Astrocyte of the cerebellum (primary cell): ENCODE results near the gene INAFM2.

ENCODE experiments used
- DNase-seq: peaks from one replicate; pipeline ENCODE4 v3.0.0-alpha.2; 2011; ENCODE audit warnings: low read depth
- H3K4me3 ChIP-seq: 2 replicates; pipeline ENCODE4 v1.5.1; 2011; ENCODE audit warnings: mild to moderate bottlenecking, low read depth, low read length, moderate library complexity
- in situ Hi-C: cut with HindIII; loops from 2 replicates; pipeline ENCODE4 v1.10.0; 2017; ENCODE audit warnings: low sequenced_read_pairs
- TF ChIP-seq, protein P1 (sequence below): IDR thresholded peaks from 2 replicates; pipeline ENCODE4 v1.5.1; 2012; ENCODE audit warnings: low read length, low read depth, moderate library complexity, mild to moderate bottlenecking; ENCODE audit errors: missing control alignments

The INAFM2 gene

GRCh38 chr15:40303576-40303975 lies 19.9 kb upstream of the INAFM2 start:
- in situ Hi-C loops: no loop called here
- DNase-seq: no peak
- H3K4me3 ChIP-seq: no peak overlapping the region
- TF ChIP-seq, protein P1, sequence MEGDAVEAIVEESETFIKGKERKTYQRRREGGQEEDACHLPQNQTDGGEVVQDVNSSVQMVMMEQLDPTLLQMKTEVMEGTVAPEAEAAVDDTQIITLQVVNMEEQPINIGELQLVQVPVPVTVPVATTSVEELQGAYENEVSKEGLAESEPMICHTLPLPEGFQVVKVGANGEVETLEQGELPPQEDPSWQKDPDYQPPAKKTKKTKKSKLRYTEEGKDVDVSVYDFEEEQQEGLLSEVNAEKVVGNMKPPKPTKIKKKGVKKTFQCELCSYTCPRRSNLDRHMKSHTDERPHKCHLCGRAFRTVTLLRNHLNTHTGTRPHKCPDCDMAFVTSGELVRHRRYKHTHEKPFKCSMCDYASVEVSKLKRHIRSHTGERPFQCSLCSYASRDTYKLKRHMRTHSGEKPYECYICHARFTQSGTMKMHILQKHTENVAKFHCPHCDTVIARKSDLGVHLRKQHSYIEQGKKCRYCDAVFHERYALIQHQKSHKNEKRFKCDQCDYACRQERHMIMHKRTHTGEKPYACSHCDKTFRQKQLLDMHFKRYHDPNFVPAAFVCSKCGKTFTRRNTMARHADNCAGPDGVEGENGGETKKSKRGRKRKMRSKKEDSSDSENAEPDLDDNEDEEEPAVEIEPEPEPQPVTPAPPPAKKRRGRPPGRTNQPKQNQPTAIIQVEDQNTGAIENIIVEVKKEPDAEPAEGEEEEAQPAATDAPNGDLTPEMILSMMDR: no peak

- no peak for DNase-seq
- in situ Hi-C loops: no loop called here
- TF ChIP-seq, protein P1: no peak
- no peak overlapping the region for H3K4me3 ChIP-seq
Observed at GRCh38 chr15:40305281-40305680, 18.2 kb upstream of the INAFM2 start.

DNA sequence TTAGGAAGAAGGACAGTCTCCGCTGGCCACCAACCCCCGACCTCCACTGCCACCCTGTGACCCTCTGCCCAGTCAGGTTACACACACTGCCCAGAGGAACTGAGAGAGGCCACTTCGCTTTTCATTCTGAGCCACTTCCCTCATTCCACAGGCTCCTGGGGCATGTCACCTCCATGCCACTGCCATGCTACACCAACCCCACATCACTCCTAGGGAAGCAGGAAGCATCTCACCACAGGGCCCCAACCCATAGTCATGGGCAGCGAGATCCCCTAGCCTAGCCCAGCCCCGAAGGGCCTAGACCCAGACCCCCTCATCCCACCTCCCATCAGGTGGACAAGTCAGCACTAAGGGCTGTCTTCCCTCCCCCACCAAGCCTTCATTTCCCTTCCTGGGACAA lies 17.1 kb upstream of the INAFM2 start:
- no peak overlapping the region for H3K4me3 ChIP-seq
- in situ Hi-C loops: no loop called here
- no peak for DNase-seq
- TF ChIP-seq, protein P1: no peak

GRCh38 chr15:40306908-40307307 lies 16.6 kb upstream of the INAFM2 start:
- in situ Hi-C loops: no loop called here
- TF ChIP-seq, protein P1: no peak
- DNase-seq: no peak

DNA sequence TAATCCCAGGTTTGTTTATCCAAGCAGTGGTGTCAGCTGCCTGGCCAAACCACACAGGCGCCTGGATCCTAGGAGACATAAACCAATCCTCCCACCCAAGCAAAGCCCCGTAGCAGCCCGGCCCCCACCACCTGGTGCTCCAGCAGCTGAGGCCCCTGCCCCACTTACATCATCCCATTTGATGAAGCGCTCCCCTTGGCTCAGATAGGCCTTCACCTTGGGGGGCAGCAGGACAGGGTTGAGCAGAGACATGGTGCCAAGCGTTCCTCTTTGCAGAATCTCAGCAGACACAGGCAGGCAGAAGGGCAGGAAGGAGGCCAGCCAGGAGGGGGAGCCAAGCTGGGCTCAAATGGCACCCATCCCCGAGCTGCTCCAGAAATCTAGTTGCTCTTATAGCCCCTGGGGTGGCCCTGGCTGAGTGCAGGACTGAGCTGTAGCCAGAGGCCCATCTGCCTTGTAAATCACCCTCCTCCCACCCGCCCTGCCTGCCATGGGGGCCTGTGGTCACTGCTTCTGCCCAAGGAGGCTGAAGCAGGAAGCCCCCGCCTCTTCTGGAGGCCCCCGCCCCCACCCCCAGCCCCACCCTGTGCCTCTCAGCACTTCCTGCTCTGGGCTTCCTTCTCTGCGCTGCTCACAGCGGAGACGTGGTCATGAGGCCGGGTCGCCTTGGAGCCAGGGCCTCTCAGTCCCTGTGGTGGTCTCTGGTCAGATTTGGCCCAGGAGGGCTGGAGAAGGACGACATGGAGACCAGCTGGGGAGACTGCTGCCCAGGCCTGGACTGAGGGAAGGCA lies 15.9 kb upstream of the INAFM2 start, which contains the start of gene PLCB2:
TSS of gene PLCB2 (minus strand) at position 515 of the 791 bp plus-strand sequence. CDS start at position 252, 263 bp downstream.
- no peak for DNase-seq
- in situ Hi-C loops: no loop called here
- H3K4me3 ChIP-seq: no peak within 1 kb of the TSS
- TF ChIP-seq, protein P1: peak; percentile 21

More at GRCh38 chr15:40306908-40307307, 16.6 kb upstream of the INAFM2 start:
- no peak overlapping the region for H3K4me3 ChIP-seq

DNA sequence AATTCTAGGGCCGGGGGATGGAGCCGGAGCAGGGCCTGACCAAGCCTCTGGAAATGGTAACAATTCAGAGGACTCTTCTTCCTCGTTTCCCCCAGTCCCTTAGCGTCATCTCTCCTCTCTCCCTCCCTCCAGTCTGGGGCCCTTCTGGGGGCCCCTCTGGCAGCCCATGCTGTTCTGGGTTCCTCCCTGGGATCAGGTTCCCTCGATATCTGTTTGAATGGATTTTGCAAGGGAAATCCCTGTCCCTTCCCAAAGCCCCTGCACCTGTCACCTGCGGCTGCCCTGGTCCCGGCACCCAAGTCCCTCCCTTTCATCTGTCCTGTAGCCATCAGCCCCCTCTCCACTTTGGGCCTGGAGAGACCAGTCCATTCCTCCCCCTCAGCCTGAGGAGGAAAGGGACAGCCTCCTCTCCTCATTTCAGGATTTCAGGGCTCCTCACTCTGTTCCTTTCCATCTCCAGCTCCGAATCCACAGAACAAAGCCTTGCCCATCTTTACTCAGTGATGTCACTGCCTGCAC lies 14.1 kb upstream of the INAFM2 start:
- TF ChIP-seq, protein P1: no peak
- in situ Hi-C loops: no loop called here
- no peak overlapping the region for H3K4me3 ChIP-seq
- no peak for DNase-seq
